ENCODE measurements around the gene AGAP2. TPM values are rescaled to one million over a fixed set of nuclear protein-coding genes. Genes with fewer than 3 reads are reported as not detected.

The AGAP2 gene
- polyA plus RNA-seq, 2 of the 4 experiments (the other 2 are of a cell fraction) = 0.26 to 0.45 TPM

GRCh38 chr12:57674691-57675090 is 63.9 kb downstream of the AGAP2 start:
- no peaks in the 10 kb centered on the region for H3K9me3 ChIP-seq
- ATAC-seq (no peak), DNase-seq (ENCODE audit: low read depth in 1 of 2, low spot score in 1 of 2) (no peak), FAIRE-seq (no peak)
- ChIA-PET POLR2A (no interaction called here), CTCF (interaction anchor here (1.5 to 1.6 kb wide), 2 partner anchors 19 to 51 kb away, joined by 3 to 6 read pairs; partner anchors contain the start of gene OS9)
- H3K4me3 ChIP-seq = no peak overlapping the region
- TF ChIP-seq ZFP36 (IDR thresholded peaks at IDR 0.05; ENCODE audit: borderline replicate concordance, partially characterized antibody) (no peak), MAFK (IDR thresholded peaks at IDR 0.05; ENCODE audit: partially characterized antibody) (no peak), ATOH8 (CRISPR knock-in tag; IDR thresholded peaks at IDR 0.05; ENCODE audit: low read depth) (no peak), FOSL2 (IDR thresholded peaks at IDR 0.05) (no peak), FOSL2 (CRISPR knock-in tag; IDR thresholded peaks at IDR 0.05) (no peak), RNF2 (IDR thresholded peaks at IDR 0.05; ENCODE audit: borderline replicate concordance, low read depth) (no peak), MAX (IDR thresholded peaks at IDR 0.05) (no peak), JUNB (IDR thresholded peaks at IDR 0.05) (no peak), ZC3H11A (IDR thresholded peaks at IDR 0.05) (no peak), NFE2L2 (conservative IDR thresholded peaks at IDR 0.05; ENCODE audit: low read length) (no peak)
- H3K27ac ChIP-seq = no peak overlapping the region
- no peaks in the 10 kb centered on the region for H3K4me1 ChIP-seq
- H3K4me2 ChIP-seq = no peak overlapping the region
- 84% methylated on average over 19 of the region's 29 CpGs for WGBS (ENCODE audit: missing lambda C conversion rate)

Other genes with a start within 250 kb of the AGAP2 start
- 73.1 and 93.0 TPM in 2 replicates for gene DDIT3, start 218.2 kb downstream of the AGAP2 start, polyA plus RNA-seq (2011; rRNA removed)
- gene DDIT3, start 218.2 kb downstream of the AGAP2 start, polyA plus RNA-seq (2017; fragmentation: RNase III; extraction: RNeasy Plus Mini Kit Qiagen cat#74134 plus additional on column Dnase treatment) = 11.5 to 16.0 TPM (median 13.5 TPM) in 3 replicates
- 4.6 and 7.3 TPM in 2 replicates for gene MBD6, start 215.9 kb downstream of the AGAP2 start, polyA plus RNA-seq (2011; rRNA removed)
- 18.7 to 25.3 TPM (median 24.2 TPM) in 3 replicates for gene MBD6, start 215.9 kb downstream of the AGAP2 start, polyA plus RNA-seq (2017; fragmentation: RNase III; extraction: RNeasy Plus Mini Kit Qiagen cat#74134 plus additional on column Dnase treatment)
- 140 and 169 TPM in 2 replicates for gene DCTN2, start 191.6 kb downstream of the AGAP2 start, polyA plus RNA-seq (2011; rRNA removed)
- gene DCTN2, start 191.6 kb downstream of the AGAP2 start, polyA plus RNA-seq (2017; fragmentation: RNase III; extraction: RNeasy Plus Mini Kit Qiagen cat#74134 plus additional on column Dnase treatment) = 203 to 211 TPM (median 211 TPM) in 3 replicates
- gene KIF5A, start 188.7 kb downstream of the AGAP2 start, polyA plus RNA-seq (2011; rRNA removed) = 0.89 and 0.90 TPM in 2 replicates
- 0.45 to 0.61 TPM (median 0.55 TPM) in 3 replicates for gene KIF5A, start 188.7 kb downstream of the AGAP2 start, polyA plus RNA-seq (2017; fragmentation: RNase III; extraction: RNeasy Plus Mini Kit Qiagen cat#74134 plus additional on column Dnase treatment)
- gene PIP4K2C, start 147.6 kb downstream of the AGAP2 start, polyA plus RNA-seq (2011; rRNA removed) = 60.9 and 62.9 TPM in 2 replicates
- gene PIP4K2C, start 147.6 kb downstream of the AGAP2 start, polyA plus RNA-seq (2017; fragmentation: RNase III; extraction: RNeasy Plus Mini Kit Qiagen cat#74134 plus additional on column Dnase treatment) = 30.5 to 35.7 TPM (median 35.3 TPM) in 3 replicates
- gene DTX3, start 133.9 kb downstream of the AGAP2 start, polyA plus RNA-seq (2011; rRNA removed) = 21.7 and 29.6 TPM in 2 replicates
- 18.1 to 26.2 TPM (median 24.7 TPM) in 3 replicates for gene DTX3, start 133.9 kb downstream of the AGAP2 start, polyA plus RNA-seq (2017; fragmentation: RNase III; extraction: RNeasy Plus Mini Kit Qiagen cat#74134 plus additional on column Dnase treatment)
- gene ARHGEF25, start 127.3 kb downstream of the AGAP2 start, polyA plus RNA-seq (2011; rRNA removed) = 9.3 and 9.9 TPM in 2 replicates
- gene ARHGEF25, start 127.3 kb downstream of the AGAP2 start, polyA plus RNA-seq (2017; fragmentation: RNase III; extraction: RNeasy Plus Mini Kit Qiagen cat#74134 plus additional on column Dnase treatment) = 8.0 to 13.8 TPM (median 11.9 TPM) in 3 replicates
- 25.7 and 27.0 TPM in 2 replicates for gene B4GALNT1, start 105.5 kb downstream of the AGAP2 start, polyA plus RNA-seq (2011; rRNA removed)
- gene B4GALNT1, start 105.5 kb downstream of the AGAP2 start, polyA plus RNA-seq (2017; fragmentation: RNase III; extraction: RNeasy Plus Mini Kit Qiagen cat#74134 plus additional on column Dnase treatment) = 33.2 to 35.1 TPM (median 33.4 TPM) in 3 replicates
- gene OS9, start 44.6 kb downstream of the AGAP2 start, polyA plus RNA-seq (2011; rRNA removed) = 183 and 208 TPM in 2 replicates
- 115 to 128 TPM (median 128 TPM) in 3 replicates for gene OS9, start 44.6 kb downstream of the AGAP2 start, polyA plus RNA-seq (2017; fragmentation: RNase III; extraction: RNeasy Plus Mini Kit Qiagen cat#74134 plus additional on column Dnase treatment)
- gene TSPAN31, start 6.3 kb upstream of the AGAP2 start, polyA plus RNA-seq (2011; rRNA removed) = 51.9 and 61.0 TPM in 2 replicates
- gene TSPAN31, start 6.3 kb upstream of the AGAP2 start, polyA plus RNA-seq (2017; fragmentation: RNase III; extraction: RNeasy Plus Mini Kit Qiagen cat#74134 plus additional on column Dnase treatment) = 20.6 to 27.1 TPM (median 22.8 TPM) in 3 replicates
- gene CDK4, start 13.6 kb upstream of the AGAP2 start, polyA plus RNA-seq (2011; rRNA removed) = 226 and 289 TPM in 2 replicates
- 226 to 255 TPM (median 229 TPM) in 3 replicates for gene CDK4, start 13.6 kb upstream of the AGAP2 start, polyA plus RNA-seq (2017; fragmentation: RNase III; extraction: RNeasy Plus Mini Kit Qiagen cat#74134 plus additional on column Dnase treatment)
- 7.2 and 8.4 TPM in 2 replicates for gene MARCHF9, start 16.4 kb upstream of the AGAP2 start, polyA plus RNA-seq (2011; rRNA removed)
- gene MARCHF9, start 16.4 kb upstream of the AGAP2 start, polyA plus RNA-seq (2017; fragmentation: RNase III; extraction: RNeasy Plus Mini Kit Qiagen cat#74134 plus additional on column Dnase treatment) = 4.7 to 6.8 TPM (median 5.9 TPM) in 3 replicates
- 1.8 and 1.9 TPM in 2 replicates for gene CYP27B1, start 28.3 kb upstream of the AGAP2 start, polyA plus RNA-seq (2011; rRNA removed)
- gene CYP27B1, start 28.3 kb upstream of the AGAP2 start, polyA plus RNA-seq (2017; fragmentation: RNase III; extraction: RNeasy Plus Mini Kit Qiagen cat#74134 plus additional on column Dnase treatment) = 1.9 to 2.9 TPM (median 2.3 TPM) in 3 replicates
- gene METTL1, start 33.4 kb upstream of the AGAP2 start, polyA plus RNA-seq (2011; rRNA removed) = 60.2 and 71.3 TPM in 2 replicates
- 55.2 to 64.9 TPM (median 63.0 TPM) in 3 replicates for gene METTL1, start 33.4 kb upstream of the AGAP2 start, polyA plus RNA-seq (2017; fragmentation: RNase III; extraction: RNeasy Plus Mini Kit Qiagen cat#74134 plus additional on column Dnase treatment)
- 13.8 and 15.8 TPM in 2 replicates for gene EEF1AKMT3, start 33.9 kb upstream of the AGAP2 start, polyA plus RNA-seq (2011; rRNA removed)
- gene EEF1AKMT3, start 33.9 kb upstream of the AGAP2 start, polyA plus RNA-seq (2017; fragmentation: RNase III; extraction: RNeasy Plus Mini Kit Qiagen cat#74134 plus additional on column Dnase treatment) = 6.2 to 8.0 TPM (median 7.3 TPM) in 3 replicates
- 31.7 and 39.9 TPM in 2 replicates for gene TSFM, start 44.0 kb upstream of the AGAP2 start, polyA plus RNA-seq (2011; rRNA removed)
- 56.6 to 60.2 TPM (median 59.2 TPM) in 3 replicates for gene TSFM, start 44.0 kb upstream of the AGAP2 start, polyA plus RNA-seq (2017; fragmentation: RNase III; extraction: RNeasy Plus Mini Kit Qiagen cat#74134 plus additional on column Dnase treatment)
- 0.99 and 1.1 TPM in 2 replicates for gene AVIL, start 80.0 kb upstream of the AGAP2 start, polyA plus RNA-seq (2011; rRNA removed)
- gene AVIL, start 80.0 kb upstream of the AGAP2 start, polyA plus RNA-seq (2017; fragmentation: RNase III; extraction: RNeasy Plus Mini Kit Qiagen cat#74134 plus additional on column Dnase treatment) = 0.33 to 1.1 TPM (median 0.53 TPM) in 3 replicates
- gene CTDSP2, start 108.0 kb upstream of the AGAP2 start, polyA plus RNA-seq (2011; rRNA removed) = 87.7 and 114 TPM in 2 replicates
- 26.1 to 34.5 TPM (median 31.3 TPM) in 3 replicates for gene CTDSP2, start 108.0 kb upstream of the AGAP2 start, polyA plus RNA-seq (2017; fragmentation: RNase III; extraction: RNeasy Plus Mini Kit Qiagen cat#74134 plus additional on column Dnase treatment)
- gene ATP23, start 202.8 kb upstream of the AGAP2 start, polyA plus RNA-seq (2011; rRNA removed) = 13.4 and 14.7 TPM in 2 replicates
- 6.3 to 7.5 TPM (median 7.0 TPM) in 3 replicates for gene ATP23, start 202.8 kb upstream of the AGAP2 start, polyA plus RNA-seq (2017; fragmentation: RNase III; extraction: RNeasy Plus Mini Kit Qiagen cat#74134 plus additional on column Dnase treatment)